HG03521 (cell line): ENCODE data around the gene ACVR1B.

Experiments used
- ATAC-seq: cut with Tn5 transposase; IDR thresholded peaks from one replicate; pipeline ENCODE4 v1.9.1; 2021; ENCODE audit warnings: mild to moderate bottlenecking, moderate library complexity; ENCODE audit not compliant: unreplicated experiment

ACVR1B gene

DNA sequence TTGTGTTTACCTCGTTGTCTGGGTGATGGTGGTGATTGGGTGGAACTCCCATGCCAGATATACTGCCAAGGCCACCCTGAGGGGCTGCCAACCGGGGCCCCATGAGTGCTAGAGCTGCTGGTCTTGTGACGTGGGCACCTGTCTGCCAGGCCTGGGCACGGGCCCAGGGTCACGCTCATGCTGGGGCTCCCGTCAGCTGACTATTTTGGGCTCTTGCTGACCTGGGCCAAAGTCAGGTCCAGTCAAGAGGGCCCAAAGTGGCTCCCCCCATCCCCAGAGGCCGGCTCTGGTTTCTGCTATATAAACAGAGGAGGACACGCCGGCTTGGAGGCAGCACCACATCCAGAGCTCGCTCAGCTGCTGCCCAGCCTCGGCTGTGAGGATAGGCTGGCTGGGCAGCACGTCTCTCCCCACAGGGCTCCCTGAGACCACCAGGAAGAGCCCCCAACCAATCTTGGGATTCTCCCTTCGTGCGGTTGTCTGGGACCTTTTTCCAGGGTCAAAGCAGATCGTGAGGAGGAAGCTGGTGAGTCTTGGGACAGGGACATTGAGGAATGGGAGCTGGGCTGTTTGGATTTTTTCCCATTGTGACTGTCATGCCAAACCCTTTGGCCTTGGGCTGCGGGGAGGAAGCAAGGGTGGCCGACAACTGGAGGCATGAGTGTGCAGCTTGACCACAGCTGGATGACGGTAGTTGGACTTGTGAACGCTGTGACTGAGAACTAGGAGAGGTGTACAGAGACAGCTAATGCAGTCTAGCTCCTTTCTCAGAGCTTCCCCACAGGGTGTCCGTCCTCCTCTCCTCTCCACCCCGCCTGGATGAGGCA lies 92.1 kb downstream of the ACVR1B start:
- ATAC-seq = no peak

DNA sequence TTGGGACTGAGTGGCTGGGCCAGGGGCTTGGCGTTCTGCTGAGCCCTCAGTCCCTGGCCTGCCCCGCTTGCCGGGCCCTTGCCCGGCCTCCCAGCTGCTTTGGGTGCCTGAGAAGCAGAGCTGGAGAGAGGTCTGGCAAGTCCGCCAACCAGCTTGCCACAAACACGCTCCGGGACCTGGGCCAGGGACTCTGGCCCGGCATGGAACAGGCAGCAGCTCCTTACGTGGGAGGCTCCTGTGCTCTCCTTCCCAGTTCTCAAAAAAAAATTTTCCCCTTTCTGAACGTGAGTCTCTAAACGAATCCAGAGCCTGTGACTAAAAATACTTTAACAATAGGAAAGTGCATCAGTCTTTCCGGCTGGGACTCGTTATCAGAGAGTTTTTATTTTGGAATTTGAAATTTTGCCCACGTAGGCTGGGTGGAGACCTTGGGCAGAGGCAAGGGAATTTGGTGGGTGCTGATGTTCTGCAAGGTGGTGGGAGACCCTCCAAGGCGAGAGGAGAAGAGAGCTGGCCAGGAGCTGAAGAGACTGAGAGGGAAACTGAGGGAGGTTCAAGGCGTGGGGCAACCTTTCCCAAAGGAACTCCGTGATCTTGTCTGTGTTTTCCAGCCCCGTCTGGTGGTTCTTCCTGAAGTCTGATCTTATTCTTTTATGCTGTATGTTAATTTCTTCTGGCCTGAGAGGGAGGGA lies 92.9 kb downstream of the ACVR1B start:
- no peak for ATAC-seq

DNA sequence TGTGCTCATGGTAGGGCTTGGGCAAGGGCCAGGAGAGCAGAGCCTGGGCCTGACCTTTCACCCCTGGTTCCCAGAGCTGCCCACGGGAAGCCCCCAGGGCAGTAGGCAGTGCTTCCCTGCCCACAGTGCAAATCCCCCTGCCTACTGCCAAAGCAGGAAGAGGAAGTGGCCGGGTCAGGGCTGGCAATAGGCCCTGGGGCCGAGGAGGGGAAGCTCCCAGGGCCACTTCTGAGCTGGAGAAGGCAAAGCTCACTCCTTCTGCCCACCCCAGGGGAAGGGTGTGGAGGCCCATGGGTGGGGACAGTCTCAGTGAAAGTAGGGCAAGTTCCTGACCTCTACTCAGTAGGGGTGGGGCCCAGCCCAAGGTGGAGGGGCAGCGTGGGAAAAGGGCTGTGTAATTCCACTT lies 94.3 kb downstream of the ACVR1B start:
- no peak for ATAC-seq
